Cardiac muscle cell (in vitro differentiated cells and primary cell): ENCODE results near the gene ATG9B. TPM values are rescaled to one million over a fixed set of nuclear protein-coding genes. Genes with fewer than 3 reads are reported as not detected.
A peak's percentile ranks its signal among the peaks of the same experiment; 100 is the strongest.

Source experiments
- DNase-seq, 2 donors: peaks; one replicate each; pipeline versions ENCODE4 v3.0.0 to v3.0.0-alpha.2; 2010 to 2017; ENCODE audit warnings: low read depth in 1 of 2, low spot score in 1 of 2
- H3K27ac ChIP-seq: fragments of 200-600 bp; sonication (generic); 2 replicates; pipeline ENCODE4 v1.5.1; 2016
- H3K27me3 ChIP-seq: fragments of 200-600 bp; sonication (generic); 2 replicates; pipeline ENCODE4 v1.6.0; 2016; ENCODE audit warnings: control low read depth
- H3K36me3 ChIP-seq: fragments of 200-600 bp; sonication (generic); 2 replicates; pipeline ENCODE4 v1.5.1; 2016; ENCODE audit warnings: control low read depth
- H3K4me1 ChIP-seq: fragments of 200-600 bp; sonication (generic); 2 replicates; pipeline ENCODE4 v1.8.1; 2017; ENCODE audit warnings: low read depth, mild to moderate bottlenecking, mixed run types
- H3K4me3 ChIP-seq: fragments of 200-600 bp; sonication (generic); 2 replicates; pipeline ENCODE4 v1.5.1; 2016; ENCODE audit warnings: mild to moderate bottlenecking
- H3K9me3 ChIP-seq: fragments of 200-600 bp; sonication (generic); 2 replicates; pipeline ENCODE4 v1.5.1; 2017; ENCODE audit warnings: low read depth, mild to moderate bottlenecking, control low read depth
- polyA plus RNA-seq: library from polyadenylated mRNA; unstranded; fragments of >200 nt; fragmentation: Nextera tagmentation; extraction: Ambion mirVana; gene quantifications from 2 replicates; pipeline ENCODE4 v1.2.1, GENCODE V29; 2016
- total RNA-seq: library from RNA; depleted of rRNA; stranded (reverse); fragments of >200 nt; gene quantifications from 2 replicates; pipeline ENCODE4 v1.2.3, GENCODE V29; 2016
- TF ChIP-seq, protein P1 (sequence below): IDR thresholded peaks from 2 replicates; pipeline ENCODE4 v1.5.1; 2012; ENCODE audit warnings: low read depth, mild to moderate bottlenecking, low read length

The ATG9B gene
- total and polyA plus RNA-seq, 2 experiments from 2014 or later, result 8.4 to 13.0 TPM

DNA sequence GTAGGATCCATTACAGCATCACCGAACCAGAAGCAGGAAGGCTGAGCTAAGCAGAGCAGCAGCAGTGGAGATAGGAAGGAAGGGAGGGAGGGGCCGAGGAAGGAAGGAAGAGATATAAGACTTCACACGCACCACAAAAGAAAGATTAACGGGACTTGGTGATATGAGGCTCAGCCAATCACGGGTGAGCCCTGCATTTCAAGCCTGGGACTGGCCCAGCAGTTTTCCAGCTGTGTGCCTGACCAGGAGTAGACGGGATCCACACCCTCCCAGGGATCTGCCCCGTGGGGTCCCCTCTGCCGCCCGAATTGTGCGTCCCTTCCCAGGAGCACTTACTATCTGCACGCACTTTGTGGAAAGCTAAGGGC is 16.2 kb downstream of the ATG9B start:
- Histone ChIP-seq H3K36me3 (no peaks in the 10 kb centered on the region), H3K4me3 (no peak overlapping the region), H3K27ac (no peak overlapping the region), H3K27me3 (no peaks in the 10 kb centered on the region), H3K9me3 (no peaks in the 10 kb centered on the region), H3K4me1 (peaks cover 30% of the 10 kb centered on the region)
- DNase-seq, result peak in 1 of 2 donors; percentile 75
- TF ChIP-seq, protein P1, sequence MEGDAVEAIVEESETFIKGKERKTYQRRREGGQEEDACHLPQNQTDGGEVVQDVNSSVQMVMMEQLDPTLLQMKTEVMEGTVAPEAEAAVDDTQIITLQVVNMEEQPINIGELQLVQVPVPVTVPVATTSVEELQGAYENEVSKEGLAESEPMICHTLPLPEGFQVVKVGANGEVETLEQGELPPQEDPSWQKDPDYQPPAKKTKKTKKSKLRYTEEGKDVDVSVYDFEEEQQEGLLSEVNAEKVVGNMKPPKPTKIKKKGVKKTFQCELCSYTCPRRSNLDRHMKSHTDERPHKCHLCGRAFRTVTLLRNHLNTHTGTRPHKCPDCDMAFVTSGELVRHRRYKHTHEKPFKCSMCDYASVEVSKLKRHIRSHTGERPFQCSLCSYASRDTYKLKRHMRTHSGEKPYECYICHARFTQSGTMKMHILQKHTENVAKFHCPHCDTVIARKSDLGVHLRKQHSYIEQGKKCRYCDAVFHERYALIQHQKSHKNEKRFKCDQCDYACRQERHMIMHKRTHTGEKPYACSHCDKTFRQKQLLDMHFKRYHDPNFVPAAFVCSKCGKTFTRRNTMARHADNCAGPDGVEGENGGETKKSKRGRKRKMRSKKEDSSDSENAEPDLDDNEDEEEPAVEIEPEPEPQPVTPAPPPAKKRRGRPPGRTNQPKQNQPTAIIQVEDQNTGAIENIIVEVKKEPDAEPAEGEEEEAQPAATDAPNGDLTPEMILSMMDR, result no peak

DNA sequence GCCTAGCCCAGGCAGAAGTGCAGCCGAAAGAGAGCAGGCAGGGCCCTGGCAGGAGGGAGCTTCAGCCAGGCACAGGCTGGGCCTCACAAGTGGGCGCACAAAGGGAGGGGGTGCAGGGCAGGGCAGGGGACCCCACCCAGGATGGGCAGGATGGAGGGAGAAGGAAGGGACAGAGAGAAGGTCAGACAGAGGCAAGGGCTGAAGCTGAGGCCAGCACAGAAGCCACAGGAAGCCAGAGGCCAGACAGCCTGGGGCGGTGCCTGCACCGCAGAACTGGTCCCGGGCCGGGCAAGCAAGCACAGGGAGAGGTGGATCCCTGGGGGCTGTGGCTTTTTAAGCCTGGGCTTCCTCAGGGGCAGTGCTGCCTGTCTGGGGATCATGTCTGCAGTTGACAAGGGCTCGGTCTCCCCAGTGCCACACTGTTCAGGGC is 16.8 kb downstream of the ATG9B start:
- Histone ChIP-seq H3K9me3 (no peaks in the 10 kb centered on the region), H3K4me1 (peaks cover 30% of the 10 kb centered on the region), H3K4me3 (no peak overlapping the region), H3K27me3 (no peaks in the 10 kb centered on the region), H3K27ac (no peak overlapping the region), H3K36me3 (no peaks in the 10 kb centered on the region)
- TF ChIP-seq, protein P1, result no peak
- peak in 1 of 2 donors; percentile 39 for DNase-seq

DNA sequence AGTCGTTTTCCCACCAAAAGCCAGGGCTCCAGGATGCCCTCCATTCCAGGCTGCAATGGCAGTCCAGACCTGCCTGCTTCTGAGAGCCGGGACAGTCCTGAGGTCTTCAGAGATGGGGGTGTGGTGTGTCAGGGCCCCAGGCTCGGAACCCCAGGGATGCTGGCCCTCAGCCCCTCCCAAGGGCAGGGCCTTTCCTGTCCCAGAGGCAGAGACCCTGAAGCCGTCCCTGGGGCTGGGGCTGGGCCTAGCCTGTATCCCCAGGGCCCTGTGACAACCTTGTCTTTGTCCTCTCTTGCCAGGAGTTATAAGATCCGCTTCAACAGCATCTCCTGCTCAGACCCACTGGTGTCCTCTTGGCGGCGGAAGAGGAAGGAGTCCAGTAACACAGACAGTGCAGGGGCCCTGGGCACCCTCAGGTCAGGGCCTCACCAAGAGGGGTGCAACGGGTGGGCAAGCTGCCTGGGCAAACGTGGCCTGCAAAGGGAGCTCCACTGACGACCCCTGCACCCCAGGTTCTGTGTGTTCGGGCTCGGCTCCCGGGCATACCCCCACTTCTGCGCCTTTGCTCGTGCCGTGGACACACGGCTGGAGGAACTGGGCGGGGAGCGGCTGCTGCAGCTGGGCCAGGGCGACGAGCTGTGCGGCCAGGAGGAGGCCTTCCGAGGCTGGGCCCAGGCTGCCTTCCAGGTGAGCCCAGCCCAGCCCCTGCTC is 17.5 kb downstream of the ATG9B start:
- TF ChIP-seq, protein P1, result no peak
- DNase-seq, result no peak

DNA sequence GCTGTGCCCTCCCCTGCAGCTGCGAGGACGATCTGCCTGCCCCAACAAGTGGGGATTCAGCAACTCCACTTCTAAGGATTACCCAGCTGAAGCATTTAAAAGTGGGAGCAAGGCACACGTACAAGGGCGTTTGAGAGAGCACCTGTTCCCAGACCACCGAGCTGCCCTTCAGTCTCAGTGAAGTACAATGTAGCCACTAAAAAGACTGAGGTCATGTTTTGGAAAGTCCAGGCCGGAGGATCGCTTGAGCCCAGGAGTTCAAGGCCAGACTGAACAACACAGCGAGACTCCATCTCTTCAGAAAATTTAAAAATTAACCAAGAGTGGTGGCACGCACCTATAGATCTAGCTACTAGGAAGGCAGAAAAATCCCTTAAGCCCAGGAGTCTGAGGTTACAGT is 18.7 kb downstream of the ATG9B start:
- TF ChIP-seq, protein P1, result no peak
- Histone ChIP-seq H3K4me3 (no peak overlapping the region), H3K27me3 (no peaks in the 10 kb centered on the region), H3K4me1 (peaks cover 22% of the 10 kb centered on the region), H3K36me3 (no peaks in the 10 kb centered on the region), H3K9me3 (no peaks in the 10 kb centered on the region), H3K27ac (no peak overlapping the region)
- no peak for DNase-seq

More for the DNA sequence above, 17.5 kb downstream of the ATG9B start:
- H3K36me3 ChIP-seq, result no peaks in the 10 kb centered on the region
- H3K4me1 ChIP-seq, result peaks cover 30% of the 10 kb centered on the region
- H3K27me3 ChIP-seq, result no peaks in the 10 kb centered on the region
- no peaks in the 10 kb centered on the region for H3K9me3 ChIP-seq
- no peak overlapping the region for H3K4me3 ChIP-seq
- H3K27ac ChIP-seq, result no peak overlapping the region

DNA sequence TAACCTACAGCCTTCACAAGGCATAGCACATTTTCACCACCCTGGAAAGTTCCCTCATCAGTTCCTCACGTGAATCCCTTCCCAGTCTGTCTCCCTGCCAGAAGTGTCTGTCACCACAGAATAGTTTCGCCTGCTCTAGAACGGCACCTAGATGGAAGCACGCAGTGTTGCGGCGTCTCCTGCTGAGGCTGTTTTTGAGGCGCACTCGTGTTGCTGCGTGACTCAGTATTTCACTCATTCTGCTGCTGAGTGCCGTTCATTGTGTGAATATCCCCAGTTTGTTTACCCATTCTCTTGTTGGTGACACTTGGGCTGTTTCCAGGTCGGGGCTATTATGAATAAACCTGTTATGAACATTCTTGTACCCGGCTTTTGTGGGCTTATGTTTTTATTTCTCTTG is 20.7 kb downstream of the ATG9B start:
- no peaks in the 10 kb centered on the region for H3K9me3 ChIP-seq

More for the DNA sequence above, 20.7 kb downstream of the ATG9B start:
- TF ChIP-seq, protein P1, result no peak
- no peaks in the 10 kb centered on the region for H3K36me3 ChIP-seq
- H3K4me3 ChIP-seq, result no peak overlapping the region
- no peaks in the 10 kb centered on the region for H3K27me3 ChIP-seq
- H3K27ac ChIP-seq, result no peak overlapping the region
- peaks cover 3% of the 10 kb centered on the region for H3K4me1 ChIP-seq
- DNase-seq, result no peak
